GM23338 (cell line): ENCODE data around the gene PHTF2. TPM values are rescaled to one million over a fixed set of nuclear protein-coding genes. Genes with fewer than 3 reads are reported as not detected.

Source experiments
- ATAC-seq: fragments of 200-7000 bp; cut with Tn5 transposase; 3 replicates; pipeline ENCODE4 v1.9.1; 2020
- DNase-seq: peaks from one replicate; pipeline ENCODE4 v3.0.0-alpha.2; 2015; ENCODE audit warnings: low spot score
- H2AFZ ChIP-seq: fragments of 200-600 bp; sonication (generic); 2 replicates; pipeline ENCODE4 v1.8.0; 2016; ENCODE audit warnings: antibody characterized with exemption, mild to moderate bottlenecking, moderate library complexity
- H3F3A ChIP-seq: fragments of 200-600 bp; sonication (generic); replicated peaks from 2 replicates; pipeline ENCODE4 v1.8.0; 2017; ENCODE audit warnings: antibody characterized with exemption, mixed run types, low read depth
- H3K27ac ChIP-seq: fragments of 200-600 bp; sonication (generic); 2 replicates; pipeline ENCODE4 v1.6.1; 2016; ENCODE audit warnings: low read depth
- H3K27me3 ChIP-seq: fragments of 200-600 bp; sonication (generic); 2 replicates; pipeline ENCODE4 v1.8.0; 2016; ENCODE audit warnings: mild to moderate bottlenecking, mixed run types, moderate library complexity; ENCODE audit not compliant: insufficient read depth
- H3K36me3 ChIP-seq: fragments of 200-600 bp; sonication (generic); 2 replicates; pipeline ENCODE4 v1.8.0; 2016; ENCODE audit warnings: mild to moderate bottlenecking; ENCODE audit not compliant: insufficient read depth
- H3K4me1 ChIP-seq: fragments of 200-600 bp; sonication (generic); 2 replicates; pipeline ENCODE4 v1.8.0; 2016; ENCODE audit warnings: mild to moderate bottlenecking, moderate library complexity; ENCODE audit not compliant: insufficient read depth
- H3K4me2 ChIP-seq: fragments of 200-600 bp; sonication (generic); 2 replicates; pipeline ENCODE4 v1.7.1; 2017; ENCODE audit warnings: mixed run types
- H3K4me3 ChIP-seq: fragments of 200-600 bp; sonication (generic); 2 replicates; pipeline ENCODE4 v1.6.1; 2016; ENCODE audit warnings: mixed run types
- H3K79me2 ChIP-seq: fragments of 200-600 bp; sonication (generic); replicated peaks from 2 replicates; pipeline ENCODE4 v1.8.0; 2017; ENCODE audit warnings: mild to moderate bottlenecking; ENCODE audit not compliant: insufficient read depth
- H3K9me2 ChIP-seq: fragments of 200-600 bp; sonication (generic); 2 replicates; pipeline ENCODE4 v1.8.0; 2017; ENCODE audit not compliant: insufficient read depth
- H4K20me1 ChIP-seq: fragments of 200-600 bp; sonication (generic); replicated peaks from 2 replicates; pipeline ENCODE4 v1.8.0; 2017; ENCODE audit warnings: mild to moderate bottlenecking; ENCODE audit not compliant: insufficient read depth
- H3K27ac Mint-ChIP-seq: 2 replicates; pipeline ENCODE4 v1.8.0; 2020; ENCODE audit warnings: inconsistent platforms, mild to moderate bottlenecking, moderate library complexity, mixed read lengths
- H3K27me3 Mint-ChIP-seq: 3 replicates; pipeline ENCODE4 v1.8.0; 2022; ENCODE audit warnings: low read depth, mild to moderate bottlenecking, moderate library complexity, mixed read lengths, inconsistent platforms; ENCODE audit not compliant: insufficient read depth, poor library complexity
- H3K36me3 Mint-ChIP-seq: 3 replicates; pipeline ENCODE4 v1.8.0; 2021; ENCODE audit warnings: low read depth, mild to moderate bottlenecking, inconsistent platforms, moderate library complexity, mixed read lengths
- H3K4me1 Mint-ChIP-seq: 3 replicates; pipeline ENCODE4 v1.8.0; 2020; ENCODE audit warnings: mild to moderate bottlenecking, inconsistent platforms, mixed read lengths
- H3K4me3 Mint-ChIP-seq: 3 replicates; pipeline ENCODE4 v1.8.0; 2021; ENCODE audit warnings: moderate library complexity, mild to moderate bottlenecking, inconsistent platforms, mixed read lengths
- H3K9me3 Mint-ChIP-seq: 3 replicates; pipeline ENCODE4 v1.8.0; 2020; ENCODE audit warnings: moderate library complexity, mild to moderate bottlenecking, inconsistent platforms, mixed read lengths
- CREB1 ChIP-seq: fragments of 250-450 bp; sonication (Bioruptor Pico); IDR thresholded peaks from 2 replicates; pipeline ENCODE4 v1.5.0; 2020; ENCODE audit warnings: low read depth, mild to moderate bottlenecking, moderate library complexity
- CTCF ChIP-seq, 2 experiments: fragments of 200-600 bp in 1 of 2; sonication (generic) in 1 of 2; conservative IDR thresholded peaks; 2 replicates each; pipeline versions ENCODE4 v1.5.1 to v1.6.1; 2016 to 2017; ENCODE audit warnings: antibody characterized with exemption in 2 of 2, low read depth in 2 of 2, mild to moderate bottlenecking in 2 of 2, moderate library complexity in 1 of 2
- JUNB ChIP-seq: IDR thresholded peaks from one replicate; pipeline ENCODE4 v1.6.1; 2016; ENCODE audit warnings: antibody characterized with exemption; ENCODE audit not compliant: unreplicated experiment
- NANOG ChIP-seq: IDR thresholded peaks from 2 replicates; pipeline ENCODE4 v1.6.1; 2016; ENCODE audit warnings: antibody characterized with exemption, borderline replicate concordance
- POLR2AphosphoS5 ChIP-seq: IDR thresholded peaks from 2 replicates; pipeline ENCODE4 v1.6.1; 2016; ENCODE audit warnings: antibody characterized with exemption, low read depth
- REST ChIP-seq: IDR thresholded peaks from one replicate; pipeline ENCODE4 v1.6.1; 2018; ENCODE audit warnings: antibody characterized with exemption; ENCODE audit not compliant: unreplicated experiment
- ZNF114 ChIP-seq: fragments of 250-450 bp; sonication (Bioruptor Pico); IDR thresholded peaks from 2 replicates; pipeline ENCODE4 v1.5.0; 2020; ENCODE audit warnings: mild to moderate bottlenecking, moderate library complexity
- ZNF331 ChIP-seq: fragments of 250-450 bp; sonication (Bioruptor Pico); IDR thresholded peaks from 2 replicates; pipeline ENCODE4 v1.5.0; 2020; ENCODE audit warnings: low read depth, mild to moderate bottlenecking, moderate library complexity
- ZNF462 ChIP-seq: fragments of 250-450 bp; sonication (Bioruptor Pico); IDR thresholded peaks from 2 replicates; pipeline ENCODE4 v1.5.0; 2020; ENCODE audit warnings: mild to moderate bottlenecking, moderate library complexity
- polyA plus RNA-seq: library from polyadenylated mRNA; unstranded; fragments of >200 nt; fragmentation: Nextera tagmentation; extraction: Ambion mirVana; gene quantifications from 2 replicates; pipeline ENCODE4 v1.2.1, GENCODE V29; 2016
- total RNA-seq: library from RNA; depleted of rRNA; stranded (reverse); fragments of >200 nt; shearing (Covaris generic); gene quantifications from 2 replicates; pipeline ENCODE4 v1.2.3, GENCODE V29; 2014

The PHTF2 gene
- total and polyA plus RNA-seq, 2 experiments from 2014 or later = 14.6 to 24.1 TPM

GRCh38 chr7:77791336-77791735 is 7.2 kb upstream of the PHTF2 start:
- H3K27me3 ChIP-seq = no peaks in the 10 kb centered on the region
- no peaks in the 10 kb centered on the region for H3K36me3 ChIP-seq
- no peaks in the 10 kb centered on the region for H3K9me2 ChIP-seq
- H3K27ac Mint-ChIP-seq = peak overlapping the region; percentile 50
- no peak overlapping the region for H2AFZ ChIP-seq
- peaks cover 9% of the 10 kb centered on the region for H3K36me3 Mint-ChIP-seq
- peak overlapping the region; percentile 24; the same call in 1 of the 2 replicates for H3K27ac ChIP-seq
- H3F3A ChIP-seq = no peaks in the 10 kb centered on the region
- ATAC-seq (no peak), DNase-seq (no peak)
- H3K9me3 Mint-ChIP-seq = peaks cover 6% of the 10 kb centered on the region; the same call in 2 of the 3 replicates
- peaks cover 27% of the 10 kb centered on the region for H3K79me2 ChIP-seq
- peak overlapping the region; percentile 12; the same call in 1 of the 2 replicates for H3K4me2 ChIP-seq
- H3K4me1 Mint-ChIP-seq = peaks cover 6% of the 10 kb centered on the region
- peaks cover 5% of the 10 kb centered on the region; the same call in 1 of the 2 replicates for H4K20me1 ChIP-seq
- TF ChIP-seq NANOG (peak; percentile 33; the same call in 1 of the 2 replicates), ZNF114 (no peak)
- peaks cover 13% of the 10 kb centered on the region for H3K4me1 ChIP-seq
- H3K4me3 Mint-ChIP-seq = no peak overlapping the region; the same call in 2 of the 3 replicates
- H3K4me3 ChIP-seq = 0 out of 2 replicates have a peak overlapping the region, but pooled peaks have one; percentile 3
- peaks cover 6% of the 10 kb centered on the region for H3K27me3 Mint-ChIP-seq

- Histone ChIP-seq H3K27me3 (no peaks in the 10 kb centered on the region), H3K9me2 (no peaks in the 10 kb centered on the region), H3K4me3 (no peak overlapping the region), H3K27ac (peak overlapping the region; percentile 24; the same call in 1 of the 2 replicates), H3K4me2 (0 out of 2 replicates have a peak overlapping the region, but pooled peaks have one; percentile 12), H3K36me3 (no peaks in the 10 kb centered on the region), H3K4me1 (peaks cover 19% of the 10 kb centered on the region), H2AFZ (no peak overlapping the region), H3K79me2 (peaks cover 33% of the 10 kb centered on the region), H4K20me1 (peaks cover 7% of the 10 kb centered on the region; the same call in 1 of the 2 replicates), H3F3A (no peaks in the 10 kb centered on the region)
- no peak for ATAC-seq
- peaks cover 9% of the 10 kb centered on the region for H3K4me1 Mint-ChIP-seq
- no peak overlapping the region; the same call in 1 of the 2 replicates for H3K27ac Mint-ChIP-seq
- no peak overlapping the region for H3K4me3 Mint-ChIP-seq
- no peak for DNase-seq
- peaks cover 6% of the 10 kb centered on the region for H3K27me3 Mint-ChIP-seq
- peaks cover 5% of the 10 kb centered on the region; the same call in 2 of the 3 replicates for H3K36me3 Mint-ChIP-seq
- H3K9me3 Mint-ChIP-seq = 0 out of 3 replicates have a peak, but pooled peaks cover under 1% of the 10 kb centered on the region
- TF ChIP-seq CREB1 (CRISPR knock-in tag) (no peak), ZNF331 (CRISPR knock-in tag) (no peak), CTCF (conservative IDR thresholded peaks at IDR 0.05; ENCODE audit: low read depth in 2 of 2) (no peak), NANOG (no peak), POLR2AphosphoS5 (no peak), ZNF462 (no peak), REST (no peak), JUNB (no peak), ZNF114 (no peak)
Observed at GRCh38 chr7:77791956-77792355, 6.6 kb upstream of the PHTF2 start.
